HT-29 (cell line): Measurements from ENCODE around the gene KCND1. TPM values are rescaled to one million over a fixed set of nuclear protein-coding genes. Genes with fewer than 3 reads are reported as not detected.

ENCODE experiments used
- DNase-seq: peaks from one replicate; pipeline ENCODE4 v3.0.0-alpha.2; 2015; ENCODE audit warnings: low spot score
- total RNA-seq: library from RNA; depleted of rRNA; stranded (reverse); fragments of >200 nt; shearing (Covaris generic); gene quantifications from 2 replicates; pipeline ENCODE4 v1.2.3, GENCODE V29; 2014

Gene KCND1
- total RNA-seq, 1 experiment from 2014 or later = 0.18 TPM

DNA sequence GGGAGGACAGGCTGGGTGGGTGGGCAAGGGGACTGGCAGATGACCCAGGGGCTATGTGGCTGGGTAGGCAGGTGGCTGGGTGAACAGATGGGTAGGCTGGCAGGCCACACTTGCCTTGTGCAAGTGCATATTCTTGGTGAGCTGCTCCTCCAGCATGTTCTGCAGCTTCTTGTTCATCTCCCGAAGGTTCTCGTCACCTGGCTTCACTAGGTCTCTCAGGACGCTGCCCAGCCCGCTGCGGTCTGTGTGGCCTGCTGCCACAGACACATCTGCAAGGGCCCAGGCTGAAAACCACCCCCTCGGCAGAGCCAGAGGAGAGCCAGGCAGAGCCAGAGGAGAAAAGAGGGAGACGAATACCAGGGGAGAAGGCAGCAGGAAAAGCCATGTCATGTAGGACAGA, 3.4 kb upstream of the KCND1 start:
- no peak for DNase-seq

- no peak for DNase-seq
Measured at GRCh38 chrX:48974574-48974973, 2.9 kb upstream of the KCND1 start.

- no peak for DNase-seq
Measured at GRCh38 chrX:48974033-48974432, 2.4 kb upstream of the KCND1 start.

GRCh38 chrX:48972220-48973164, 848 bp upstream of the KCND1 start:
- peak; percentile 41 for DNase-seq

DNA sequence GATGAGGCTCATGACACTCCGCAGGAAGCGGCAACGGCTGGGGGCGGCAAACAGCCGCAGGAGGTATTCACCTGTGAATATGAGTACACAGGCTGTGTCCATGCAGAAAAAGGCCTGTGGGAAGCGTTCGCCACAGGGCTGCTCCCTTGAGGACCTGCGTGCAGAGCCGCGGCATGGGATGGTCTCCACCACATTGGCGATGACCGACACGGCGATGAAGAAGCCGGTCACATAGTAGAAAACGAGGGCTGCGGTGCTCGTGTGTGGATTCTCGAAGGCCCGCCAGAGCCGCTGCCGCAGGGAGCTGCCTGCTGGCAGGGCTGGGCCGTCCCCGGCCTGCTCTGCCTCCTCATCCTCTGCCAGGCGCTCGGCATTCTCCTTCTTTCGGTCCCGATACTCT, 2.2 kb downstream of the KCND1 start:
- no peak for DNase-seq

DNA sequence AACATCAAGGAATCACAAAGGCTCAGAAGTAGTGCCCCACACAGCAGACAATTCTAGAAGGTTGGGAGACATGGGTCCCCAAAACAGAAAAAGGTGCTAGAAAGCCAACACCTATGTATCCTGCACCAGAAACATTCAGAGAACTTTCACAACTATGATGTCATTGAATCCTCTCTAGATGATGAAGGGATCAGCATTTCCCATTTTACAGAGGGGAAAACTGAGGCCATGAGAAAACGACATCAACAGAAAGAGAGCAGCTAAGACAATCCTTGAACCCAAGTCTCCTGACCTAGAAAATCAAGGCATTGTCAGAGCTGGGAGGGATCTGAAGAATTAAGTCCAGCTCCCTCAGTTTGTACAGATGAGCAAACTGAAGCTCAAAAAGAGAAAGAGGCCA, 3.3 kb downstream of the KCND1 start:
- DNase-seq = no peak

DNA sequence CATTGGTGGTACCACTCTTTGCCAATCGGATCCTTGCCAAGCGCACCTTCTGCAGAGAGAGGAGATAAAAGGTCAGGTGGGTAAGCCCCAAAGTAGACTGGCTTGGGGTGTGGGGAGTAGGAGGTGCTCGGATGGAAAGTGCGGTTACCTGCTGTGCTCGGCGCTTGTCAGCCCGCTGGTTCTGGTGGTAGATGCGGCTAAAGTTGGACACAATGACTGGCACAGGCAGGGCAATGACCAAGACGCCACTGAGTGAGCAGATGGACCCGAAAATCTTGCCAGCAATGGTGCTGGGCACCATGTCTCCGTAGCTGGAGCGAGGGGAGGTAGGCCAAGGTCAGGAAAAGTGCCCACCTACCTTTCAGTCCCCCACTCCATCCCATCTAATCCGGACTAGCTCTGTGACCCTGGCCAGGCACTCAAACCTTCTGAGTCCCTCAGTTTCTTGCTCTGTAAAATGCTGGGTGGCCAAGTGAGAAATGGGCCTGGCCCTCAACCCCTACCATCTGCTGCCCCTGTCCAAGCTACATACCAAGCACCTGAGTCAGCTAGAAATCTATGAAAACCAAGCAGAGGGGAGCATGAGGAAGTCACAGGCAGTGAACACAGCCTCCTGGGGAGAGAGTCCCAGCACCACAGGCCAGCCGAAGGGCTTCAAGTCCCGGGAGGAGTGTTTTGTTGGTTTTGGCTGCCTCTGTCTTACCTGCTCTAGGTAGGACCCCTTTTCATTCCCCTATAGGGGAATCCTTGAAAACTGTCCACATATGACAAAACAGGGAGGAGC, 4.7 kb downstream of the KCND1 start:
- no peak for DNase-seq

- no peak for DNase-seq
Measured at GRCh38 chrX:48965959-48966358, 5.7 kb downstream of the KCND1 start.

GRCh38 chrX:48961585-48962091, 10.0 kb downstream of the KCND1 start:
- no peak for DNase-seq

DNA sequence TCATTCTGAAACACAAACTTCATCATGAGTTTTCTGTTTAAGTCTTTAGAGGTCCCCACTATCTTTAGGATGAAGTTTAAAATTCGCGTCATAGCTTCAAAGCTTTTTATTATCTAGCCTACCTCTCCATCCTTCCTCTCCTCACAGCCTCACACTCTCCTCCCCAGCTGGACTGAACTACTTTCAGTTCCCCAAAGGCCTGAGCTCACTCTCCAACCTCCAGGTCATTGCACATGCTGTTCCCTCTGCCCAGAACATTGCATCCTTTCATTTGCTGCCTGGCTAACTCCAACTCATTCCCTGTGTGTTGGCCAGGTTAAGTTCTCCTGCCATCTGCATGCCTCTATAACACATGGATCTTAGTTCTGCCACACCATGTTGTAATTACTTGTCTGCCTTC, 11.4 kb downstream of the KCND1 start:
- no peak for DNase-seq

DNA sequence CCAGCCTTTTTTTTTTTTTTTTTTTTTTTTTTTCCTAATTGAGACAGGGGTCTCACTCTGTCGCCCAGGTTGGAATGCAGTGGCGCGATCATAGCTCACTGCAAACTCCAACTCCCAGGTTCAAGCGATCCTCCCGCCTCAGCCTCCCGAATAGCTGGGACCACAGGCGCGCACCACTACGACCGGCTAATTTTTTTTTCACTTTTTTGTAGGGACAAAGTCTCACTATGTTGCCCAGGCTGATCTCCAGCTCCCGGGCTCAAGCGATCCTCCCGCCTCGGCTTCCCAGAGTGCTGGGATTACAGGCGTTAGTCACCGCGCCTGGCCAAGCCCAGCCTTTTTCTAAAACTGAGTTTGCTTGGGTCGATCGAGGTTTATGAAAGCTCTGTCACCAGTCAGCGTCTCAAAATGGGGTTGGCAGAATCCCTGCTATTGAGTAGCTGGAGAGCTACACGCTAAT, 13.0 kb downstream of the KCND1 start:
- DNase-seq = peak; percentile 43

- peak; percentile 94 for DNase-seq
Measured at GRCh38 chrX:48957827-48958634, 13.6 kb downstream of the KCND1 start.

- no peak for DNase-seq
Measured at GRCh38 chrX:48957477-48957826, 14.2 kb downstream of the KCND1 start, which contains the start of gene OTUD5. Gene OTUD5 (minus strand): TSS chrX:48957607. CDS start chrX:48957570, 37 bp downstream.

GRCh38 chrX:48956728-48957414, 14.8 kb downstream of the KCND1 start:
- no peak for DNase-seq

DNA sequence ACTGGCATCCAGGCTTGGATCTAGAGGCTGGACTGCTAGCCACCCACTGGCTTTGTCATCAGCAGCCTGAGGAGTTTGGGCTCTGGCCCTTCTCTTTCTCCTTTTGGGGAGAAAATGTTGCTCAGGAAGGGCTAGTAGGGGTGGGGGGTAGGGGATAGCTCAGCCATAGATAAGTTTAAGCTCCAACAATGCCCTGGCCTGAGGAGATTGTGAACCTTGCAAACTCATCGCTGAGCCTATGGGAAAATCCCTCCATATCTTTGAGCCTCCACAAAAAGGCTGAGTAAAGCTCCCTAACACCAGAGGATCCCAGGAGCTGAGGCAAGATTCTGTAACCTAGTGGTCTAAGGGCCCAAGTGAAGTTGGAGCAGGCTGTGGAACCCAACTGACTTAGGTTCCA, 23.1 kb downstream of the KCND1 start:
- DNase-seq = no peak

DNA sequence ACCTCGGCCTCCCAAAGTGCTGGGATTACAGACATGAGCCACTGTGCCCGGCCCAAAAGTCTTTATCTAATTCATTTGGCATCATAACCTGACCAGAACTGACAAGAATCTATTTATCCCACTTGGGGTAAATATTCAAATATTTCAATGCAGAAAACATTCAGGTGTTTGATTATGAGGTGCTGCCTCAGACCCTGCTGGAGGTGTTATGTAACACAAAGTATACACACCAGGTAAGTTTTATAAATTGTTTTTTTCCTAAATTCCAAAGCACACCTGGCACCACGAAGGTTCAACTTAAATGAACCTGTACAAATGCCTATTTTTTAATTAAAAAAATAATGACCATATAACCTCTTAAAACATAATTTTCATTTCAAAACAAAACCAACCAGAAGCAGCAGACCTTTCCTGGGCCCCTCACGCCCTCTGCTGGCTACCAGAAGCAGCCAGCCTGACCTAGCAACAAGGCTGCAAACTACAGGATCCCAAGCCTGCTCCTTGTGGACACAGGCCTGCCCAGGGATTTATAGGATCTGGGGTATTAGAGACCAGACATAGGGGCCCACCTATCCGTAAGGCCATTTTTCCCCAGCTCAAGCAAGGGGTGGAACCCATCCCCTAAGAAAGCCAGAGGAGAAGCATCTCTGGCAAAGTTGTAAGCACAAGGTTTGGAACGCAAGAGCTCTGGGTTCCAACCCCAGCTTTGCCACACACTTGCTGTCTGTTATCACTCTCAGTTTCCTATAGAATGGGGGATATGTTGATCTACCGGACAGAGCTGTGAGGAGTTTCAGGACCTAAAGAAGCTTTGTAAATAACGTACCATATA, 25.9 kb downstream of the KCND1 start:
- DNase-seq = peak; percentile 67

DNA sequence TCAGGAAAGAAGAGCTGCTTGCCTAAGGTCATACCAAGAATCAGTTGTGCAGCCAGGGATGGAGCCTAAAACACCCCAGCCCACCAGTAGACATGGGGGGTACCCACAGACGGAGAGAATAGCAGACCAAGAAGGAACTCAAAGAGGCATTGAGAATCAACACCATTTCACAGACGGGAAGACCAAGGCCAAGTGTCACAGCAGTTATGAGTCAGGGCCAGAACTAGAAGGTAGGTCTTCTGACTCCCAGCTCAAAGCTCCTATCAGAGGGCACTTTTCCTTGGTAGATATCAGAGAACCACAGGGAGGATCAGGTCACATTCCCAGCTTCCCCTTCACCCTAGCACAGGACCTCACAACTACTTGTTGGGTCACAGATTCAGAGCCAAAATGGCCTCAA, 28.7 kb downstream of the KCND1 start:
- DNase-seq = no peak

DNA sequence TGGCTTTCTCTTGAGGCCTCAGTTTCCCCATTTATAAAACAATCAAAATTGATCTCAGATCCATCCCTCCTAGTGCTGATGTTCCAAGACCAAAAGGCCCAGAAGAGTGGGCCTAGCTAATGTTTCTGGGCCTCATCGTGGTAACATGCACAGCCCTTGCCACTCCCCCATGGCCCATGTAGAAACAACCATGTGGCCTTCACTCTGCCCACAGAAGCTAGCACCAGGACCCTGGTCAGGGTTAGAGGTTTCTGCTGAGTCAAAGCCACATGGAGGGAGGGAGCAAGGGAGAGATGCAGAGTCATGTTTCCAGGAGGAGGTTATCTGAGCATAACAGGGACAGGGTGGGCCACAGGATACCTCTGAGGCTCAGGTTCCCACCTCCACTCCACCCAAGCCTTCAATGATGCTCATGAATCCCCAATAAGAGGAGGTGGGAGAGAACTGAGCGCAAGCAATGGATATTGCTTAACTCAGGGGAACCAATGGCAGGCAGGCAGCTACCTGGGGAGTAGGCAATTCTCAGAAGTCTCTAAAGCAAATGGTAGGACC, 31.2 kb downstream of the KCND1 start:
- no peak for DNase-seq

- no peak for DNase-seq
Measured at GRCh38 chrX:48939524-48940228, 32.0 kb downstream of the KCND1 start.
